Measurements from ENCODE around the gene ROPN1L.

GRCh38 chr5:10453545-10453944, 11.9 kb downstream of the ROPN1L start:
- no peak for TF ChIP-seq CTCF (conservative IDR thresholded peaks at IDR 0.05 in 1 of 2, IDR thresholded peaks at IDR 0.05 in 1 of 2; ENCODE audit: extremely low read depth in 1 of 2, insufficient read depth in 1 of 2, low read depth in 1 of 2, low read length in 2 of 2)
- TF ChIP-seq EZH2 (IDR thresholded peaks at IDR 0.05; ENCODE audit: borderline replicate concordance, low read length) = no peak
